ENCODE data around the gene SETD1B.
"Not testable (repeated sequence)": the region's sequence is repeated elsewhere in the genome, so short reads cannot be mapped to it uniquely, and the experiment has no call there.

Gene SETD1B

DNA sequence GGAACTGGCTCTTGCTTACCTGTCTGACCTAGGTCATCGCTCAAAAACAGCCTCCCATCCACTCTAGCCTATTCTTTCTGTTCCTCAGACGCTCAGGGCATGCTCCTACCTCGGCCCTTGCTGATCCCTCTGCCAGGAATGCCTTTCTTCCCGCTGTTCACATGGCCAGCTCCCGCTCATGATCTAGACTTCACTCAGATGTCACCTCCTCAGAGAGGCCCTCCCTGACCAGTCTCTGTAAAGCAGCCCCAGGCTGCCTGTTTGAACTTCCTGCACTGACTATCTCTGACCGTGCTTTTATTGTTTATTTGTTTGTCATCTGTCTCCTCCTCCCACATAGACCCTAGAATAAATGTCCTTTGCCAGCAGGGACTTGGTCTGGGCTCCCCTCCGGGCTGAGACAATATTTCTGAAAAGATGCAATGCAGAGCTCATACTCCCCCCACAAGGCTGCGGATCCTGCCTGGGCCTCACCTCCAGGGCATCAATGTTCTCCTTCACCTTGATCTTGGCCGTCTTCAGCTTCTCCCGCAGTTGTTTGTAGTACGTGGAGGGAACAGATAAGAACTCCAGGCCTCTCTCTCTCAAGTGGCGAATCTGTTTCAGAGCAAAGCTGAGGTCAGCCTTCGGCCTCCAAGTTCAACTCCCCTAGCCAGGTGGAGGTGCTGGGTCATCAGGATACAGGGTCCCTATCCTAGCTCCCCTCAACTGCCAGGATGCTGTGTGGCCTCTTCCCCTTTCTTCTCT, 39.6 kb downstream of the SETD1B start:
- Histone ChIP-seq H3K56ac (ENCODE audit: low read length) (no peak overlapping the region), H3K23ac (ENCODE audit: low read length) (no peak overlapping the region), H3K27me3 (ENCODE audit: insufficient read depth, low read length, poor library complexity) (no peaks in the 10 kb centered on the region), H2BK15ac (replicated peaks; ENCODE audit: low read depth) (no peak overlapping the region), H2BK120ac (ENCODE audit: low read depth, low read length) (no peak overlapping the region), H3K36me3 (ENCODE audit: control insufficient read depth, insufficient read depth, low read length) (no peaks in the 10 kb centered on the region), H3K4me3 (ENCODE audit: low read length) (no peak overlapping the region), H3K27ac (ENCODE audit: low read depth, low read length) (no peak overlapping the region), H3K4ac (ENCODE audit: low read depth, low read length) (no peak overlapping the region), H3K9ac (ENCODE audit: low read length) (no peak overlapping the region), H3K4me1 (ENCODE audit: control insufficient read depth, low read depth, low read length) (no peaks in the 10 kb centered on the region), H2AK5ac (ENCODE audit: low read length) (no peak overlapping the region), H3K79me2 (ENCODE audit: control insufficient read depth, insufficient read depth, low read length) (no peaks in the 10 kb centered on the region), H3K79me1 (ENCODE audit: low read length) (no peaks in the 10 kb centered on the region), H3K4me2 (ENCODE audit: low read length) (no peak overlapping the region), H2BK5ac (ENCODE audit: low read length) (no peak overlapping the region), H4K8ac (ENCODE audit: low read depth, low read length) (no peak overlapping the region), H3K18ac (ENCODE audit: low read length) (no peak overlapping the region), H4K5ac (ENCODE audit: low read length) (no peak overlapping the region)
- DNase-seq = no peak
- no CpG with 5 or more reads among the region's 13 CpGs for WGBS (ENCODE audit: extremely low coverage, insufficient coverage, low lambda C conversion rate)

DNA sequence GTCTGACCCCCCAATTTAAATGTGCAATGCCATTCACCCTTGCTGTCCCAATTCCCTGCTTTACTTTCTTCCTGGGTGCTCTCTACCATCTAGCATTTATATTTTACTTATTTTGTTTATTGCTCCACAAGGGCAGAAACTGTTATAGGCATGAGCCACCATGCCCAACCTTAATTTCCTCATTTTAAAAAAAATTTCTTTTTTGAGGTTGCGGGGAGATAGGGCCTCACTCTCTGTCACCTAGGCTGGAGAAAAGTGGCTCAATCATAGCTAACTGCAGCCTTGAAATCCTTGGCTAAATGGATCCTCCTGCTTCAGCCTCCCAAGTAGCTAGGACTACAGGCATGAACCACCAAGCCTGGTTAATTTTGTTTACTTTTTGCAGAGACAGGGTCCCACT, 41.9 kb downstream of the SETD1B start:
- no peak overlapping the region for H2AK5ac ChIP-seq (ENCODE audit: low read length)
- H3K56ac ChIP-seq (ENCODE audit: low read length) = no peak overlapping the region
- H3K4me1 ChIP-seq (ENCODE audit: control insufficient read depth, low read depth, low read length) = no peaks in the 10 kb centered on the region
- no peak overlapping the region for H3K27ac ChIP-seq (ENCODE audit: low read depth, low read length)
- H3K36me3 ChIP-seq (ENCODE audit: control insufficient read depth, insufficient read depth, low read length) = no peaks in the 10 kb centered on the region
- H3K4me3 ChIP-seq (ENCODE audit: low read length) = no peak overlapping the region
- H3K9ac ChIP-seq (ENCODE audit: low read length) = no peak overlapping the region
- H3K79me2 ChIP-seq (ENCODE audit: control insufficient read depth, insufficient read depth, low read length) = no peaks in the 10 kb centered on the region
- H3K4me2 ChIP-seq (ENCODE audit: low read length) = no peak overlapping the region
- no peak overlapping the region for H3K4ac ChIP-seq (ENCODE audit: low read depth, low read length)
- H2BK120ac ChIP-seq (ENCODE audit: low read depth, low read length) = no peak overlapping the region
- no peak overlapping the region for H3K18ac ChIP-seq (ENCODE audit: low read length)
- no peaks in the 10 kb centered on the region for H3K79me1 ChIP-seq (ENCODE audit: low read length)
- no peak overlapping the region for H2BK5ac ChIP-seq (ENCODE audit: low read length)
- no peak overlapping the region for H3K23ac ChIP-seq (ENCODE audit: low read length)
- no peaks in the 10 kb centered on the region for H3K27me3 ChIP-seq (ENCODE audit: insufficient read depth, low read length, poor library complexity)
- no peak overlapping the region for H4K5ac ChIP-seq (ENCODE audit: low read length)
- no CpG with 5 or more reads among the region's 1 CpG for WGBS (ENCODE audit: extremely low coverage, insufficient coverage, low lambda C conversion rate)
- no peak overlapping the region for H2BK15ac ChIP-seq (replicated peaks; ENCODE audit: low read depth)
- no peak overlapping the region for H4K8ac ChIP-seq (ENCODE audit: low read depth, low read length)
- no peak for DNase-seq

DNA sequence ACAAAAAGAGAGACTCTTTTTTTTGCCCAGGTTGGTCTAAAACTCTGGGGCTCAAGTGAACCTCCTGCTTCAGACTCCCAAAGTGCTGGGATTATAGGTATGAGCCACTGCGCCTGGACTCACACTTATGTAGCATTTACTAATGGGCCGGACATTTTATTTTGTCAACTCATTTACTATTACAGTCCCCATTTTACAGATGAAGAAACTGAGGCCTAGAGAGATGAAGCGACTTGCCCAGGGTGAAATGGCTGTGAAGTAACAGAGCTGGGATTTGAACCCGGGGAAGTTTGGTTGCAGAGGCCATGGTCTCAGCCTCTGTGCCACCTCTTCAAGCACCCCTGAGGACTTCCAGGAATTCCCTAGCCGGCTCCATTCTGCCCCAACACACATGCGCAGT, 45.4 kb downstream of the SETD1B start:
- Histone ChIP-seq H2BK120ac (ENCODE audit: low read depth, low read length) (no peak overlapping the region), H3K27me3 (ENCODE audit: insufficient read depth, low read length, poor library complexity) (no peaks in the 10 kb centered on the region), H3K27ac (ENCODE audit: low read depth, low read length) (no peak overlapping the region), H2AK5ac (ENCODE audit: low read length) (no peak overlapping the region), H3K4ac (ENCODE audit: low read depth, low read length) (no peak overlapping the region), H3K4me3 (ENCODE audit: low read length) (no peak overlapping the region), H3K36me3 (ENCODE audit: control insufficient read depth, insufficient read depth, low read length) (no peaks in the 10 kb centered on the region), H3K23ac (ENCODE audit: low read length) (no peak overlapping the region), H3K4me1 (ENCODE audit: control insufficient read depth, low read depth, low read length) (no peaks in the 10 kb centered on the region), H3K79me2 (ENCODE audit: control insufficient read depth, insufficient read depth, low read length) (no peaks in the 10 kb centered on the region), H3K4me2 (ENCODE audit: low read length) (no peak overlapping the region), H2BK15ac (replicated peaks; ENCODE audit: low read depth) (no peak overlapping the region), H2BK5ac (ENCODE audit: low read length) (no peak overlapping the region), H3K18ac (ENCODE audit: low read length) (no peak overlapping the region), H3K9ac (ENCODE audit: low read length) (no peak overlapping the region), H4K5ac (ENCODE audit: low read length) (no peak overlapping the region), H3K56ac (ENCODE audit: low read length) (no peak overlapping the region), H3K79me1 (ENCODE audit: low read length) (no peaks in the 10 kb centered on the region), H4K8ac (ENCODE audit: low read depth, low read length) (no peak overlapping the region)
- DNase-seq = no peak
- no CpG with 5 or more reads among the region's 6 CpGs for WGBS (ENCODE audit: extremely low coverage, insufficient coverage, low lambda C conversion rate)

DNA sequence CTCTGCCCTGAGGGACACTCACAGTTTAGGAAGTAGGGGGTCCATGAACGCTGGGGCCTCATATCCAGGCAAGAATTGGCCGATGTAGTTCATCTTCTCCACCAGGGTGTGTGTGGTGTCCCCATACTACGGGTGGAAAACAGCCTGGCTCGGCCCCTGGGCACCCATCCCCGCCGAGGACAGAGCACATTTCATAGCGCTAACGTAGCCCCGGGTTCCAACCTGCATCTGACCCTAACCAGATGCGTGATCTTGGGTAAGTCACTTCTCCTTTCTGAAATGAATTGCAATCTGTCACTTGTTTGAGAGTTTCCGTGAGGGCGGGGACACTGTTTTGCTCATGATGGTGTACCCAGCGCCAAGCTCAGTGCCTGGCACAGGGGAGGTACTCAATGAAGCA, 45.9 kb downstream of the SETD1B start:
- no peak overlapping the region for H3K4me3 ChIP-seq (ENCODE audit: low read length)
- H3K27ac ChIP-seq (ENCODE audit: low read depth, low read length) = no peak overlapping the region
- no peak overlapping the region for H3K18ac ChIP-seq (ENCODE audit: low read length)
- H2AK5ac ChIP-seq (ENCODE audit: low read length) = no peak overlapping the region
- H3K56ac ChIP-seq (ENCODE audit: low read length) = no peak overlapping the region
- no peak overlapping the region for H4K5ac ChIP-seq (ENCODE audit: low read length)
- no peak overlapping the region for H3K23ac ChIP-seq (ENCODE audit: low read length)
- H3K27me3 ChIP-seq (ENCODE audit: insufficient read depth, low read length, poor library complexity) = no peaks in the 10 kb centered on the region
- H3K4ac ChIP-seq (ENCODE audit: low read depth, low read length) = no peak overlapping the region
- DNase-seq = peak; percentile 22
- no peak overlapping the region for H2BK120ac ChIP-seq (ENCODE audit: low read depth, low read length)
- no peaks in the 10 kb centered on the region for H3K79me2 ChIP-seq (ENCODE audit: control insufficient read depth, insufficient read depth, low read length)
- no peak overlapping the region for H3K9ac ChIP-seq (ENCODE audit: low read length)
- WGBS (ENCODE audit: extremely low coverage, insufficient coverage, low lambda C conversion rate) = no CpG with 5 or more reads among the region's 13 CpGs
- H3K79me1 ChIP-seq (ENCODE audit: low read length) = no peaks in the 10 kb centered on the region
- no peaks in the 10 kb centered on the region for H3K36me3 ChIP-seq (ENCODE audit: control insufficient read depth, insufficient read depth, low read length)
- H4K8ac ChIP-seq (ENCODE audit: low read depth, low read length) = no peak overlapping the region
- H3K4me1 ChIP-seq (ENCODE audit: control insufficient read depth, low read depth, low read length) = no peaks in the 10 kb centered on the region
- no peak overlapping the region for H2BK5ac ChIP-seq (ENCODE audit: low read length)
- H3K4me2 ChIP-seq (ENCODE audit: low read length) = no peak overlapping the region
- H2BK15ac ChIP-seq (replicated peaks; ENCODE audit: low read depth) = no peak overlapping the region

DNA sequence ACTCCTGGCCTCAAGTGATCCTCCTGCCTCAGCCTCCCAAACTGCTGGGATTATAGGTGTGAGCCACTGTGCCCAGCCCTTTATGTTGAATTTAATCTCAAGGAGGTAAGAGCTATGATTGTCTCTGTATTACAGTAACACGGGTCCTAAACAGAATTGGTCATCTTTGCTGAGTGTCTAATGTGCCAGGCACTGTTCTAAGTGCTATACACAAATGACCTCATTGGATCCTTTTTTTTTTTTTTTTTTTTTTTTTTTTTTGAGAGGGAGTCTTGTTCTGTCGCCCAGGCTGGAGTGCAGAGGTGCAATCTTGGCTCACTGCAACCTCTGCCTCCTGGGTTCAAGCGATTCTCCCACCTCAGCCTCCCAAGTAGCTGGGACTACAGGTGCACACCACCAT, 48.6 kb downstream of the SETD1B start:
- H2BK5ac ChIP-seq (ENCODE audit: low read length); H3K36me3 ChIP-seq (ENCODE audit: control insufficient read depth, insufficient read depth, low read length); H2BK15ac ChIP-seq (replicated peaks; ENCODE audit: low read depth); H4K5ac ChIP-seq (ENCODE audit: low read length); H3K79me2 ChIP-seq (ENCODE audit: control insufficient read depth, insufficient read depth, low read length); H2BK120ac ChIP-seq (ENCODE audit: low read depth, low read length); H3K4me2 ChIP-seq (ENCODE audit: low read length); H3K4ac ChIP-seq (ENCODE audit: low read depth, low read length); H3K56ac ChIP-seq (ENCODE audit: low read length); H3K4me3 ChIP-seq (ENCODE audit: low read length); H4K8ac ChIP-seq (ENCODE audit: low read depth, low read length); H3K27me3 ChIP-seq (ENCODE audit: insufficient read depth, low read length, poor library complexity); H3K18ac ChIP-seq (ENCODE audit: low read length); DNase-seq; H3K23ac ChIP-seq (ENCODE audit: low read length); H3K4me1 ChIP-seq (ENCODE audit: control insufficient read depth, low read depth, low read length); H3K9ac ChIP-seq (ENCODE audit: low read length); H3K79me1 ChIP-seq (ENCODE audit: low read length); H3K27ac ChIP-seq (ENCODE audit: low read depth, low read length); H2AK5ac ChIP-seq (ENCODE audit: low read length): not testable (repeated sequence)
- WGBS (ENCODE audit: extremely low coverage, insufficient coverage, low lambda C conversion rate) = no CpG with 5 or more reads among the region's 3 CpGs

Measured in mesendoderm (in vitro differentiated cells).